ENCODE data around the gene PRKG1.

Gene PRKG1

DNA sequence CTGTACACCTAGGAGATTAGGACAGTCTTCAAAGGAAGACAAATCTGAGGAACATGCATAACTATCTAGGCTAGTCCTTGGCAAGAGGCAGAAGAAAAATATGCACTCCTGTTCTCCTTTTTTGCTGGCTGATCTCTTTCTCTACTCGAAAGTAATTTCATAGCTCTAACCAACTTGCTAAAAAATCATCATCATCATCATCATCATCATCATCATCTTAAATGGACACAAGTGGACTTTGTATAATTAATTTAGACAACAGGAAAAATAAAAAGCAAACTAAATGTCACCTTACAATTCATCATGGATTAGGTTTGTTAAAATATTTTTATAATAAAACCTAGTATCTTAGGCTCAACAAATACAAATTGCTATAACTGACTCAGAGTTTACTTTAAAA is 1192.6 kb downstream of the PRKG1 start:
- TF ChIP-seq FOXP2 (optimal IDR thresholded peaks at IDR 0.05; ENCODE audit: borderline replicate concordance, extremely low read depth, extremely low read length, insufficient read depth): no peak
- TF ChIP-seq SIN3A (IDR thresholded peaks at IDR 0.05; ENCODE audit: borderline replicate concordance, insufficient read depth, low read length): no peak
- TF ChIP-seq POLR2AphosphoS5 (IDR thresholded peaks at IDR 0.05; ENCODE audit: low read depth, low read length): no peak
- TF ChIP-seq, protein P1, sequence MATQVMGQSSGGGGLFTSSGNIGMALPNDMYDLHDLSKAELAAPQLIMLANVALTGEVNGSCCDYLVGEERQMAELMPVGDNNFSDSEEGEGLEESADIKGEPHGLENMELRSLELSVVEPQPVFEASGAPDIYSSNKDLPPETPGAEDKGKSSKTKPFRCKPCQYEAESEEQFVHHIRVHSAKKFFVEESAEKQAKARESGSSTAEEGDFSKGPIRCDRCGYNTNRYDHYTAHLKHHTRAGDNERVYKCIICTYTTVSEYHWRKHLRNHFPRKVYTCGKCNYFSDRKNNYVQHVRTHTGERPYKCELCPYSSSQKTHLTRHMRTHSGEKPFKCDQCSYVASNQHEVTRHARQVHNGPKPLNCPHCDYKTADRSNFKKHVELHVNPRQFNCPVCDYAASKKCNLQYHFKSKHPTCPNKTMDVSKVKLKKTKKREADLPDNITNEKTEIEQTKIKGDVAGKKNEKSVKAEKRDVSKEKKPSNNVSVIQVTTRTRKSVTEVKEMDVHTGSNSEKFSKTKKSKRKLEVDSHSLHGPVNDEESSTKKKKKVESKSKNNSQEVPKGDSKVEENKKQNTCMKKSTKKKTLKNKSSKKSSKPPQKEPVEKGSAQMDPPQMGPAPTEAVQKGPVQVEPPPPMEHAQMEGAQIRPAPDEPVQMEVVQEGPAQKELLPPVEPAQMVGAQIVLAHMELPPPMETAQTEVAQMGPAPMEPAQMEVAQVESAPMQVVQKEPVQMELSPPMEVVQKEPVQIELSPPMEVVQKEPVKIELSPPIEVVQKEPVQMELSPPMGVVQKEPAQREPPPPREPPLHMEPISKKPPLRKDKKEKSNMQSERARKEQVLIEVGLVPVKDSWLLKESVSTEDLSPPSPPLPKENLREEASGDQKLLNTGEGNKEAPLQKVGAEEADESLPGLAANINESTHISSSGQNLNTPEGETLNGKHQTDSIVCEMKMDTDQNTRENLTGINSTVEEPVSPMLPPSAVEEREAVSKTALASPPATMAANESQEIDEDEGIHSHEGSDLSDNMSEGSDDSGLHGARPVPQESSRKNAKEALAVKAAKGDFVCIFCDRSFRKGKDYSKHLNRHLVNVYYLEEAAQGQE (IDR thresholded peaks at IDR 0.05; ENCODE audit: insufficient read depth in 1 of 2, low read depth in 2 of 2, low read length in 2 of 2): no peak
- TF ChIP-seq TAF1 (IDR thresholded peaks at IDR 0.05; ENCODE audit: borderline replicate concordance, insufficient read depth, low read length): no peak

DNA sequence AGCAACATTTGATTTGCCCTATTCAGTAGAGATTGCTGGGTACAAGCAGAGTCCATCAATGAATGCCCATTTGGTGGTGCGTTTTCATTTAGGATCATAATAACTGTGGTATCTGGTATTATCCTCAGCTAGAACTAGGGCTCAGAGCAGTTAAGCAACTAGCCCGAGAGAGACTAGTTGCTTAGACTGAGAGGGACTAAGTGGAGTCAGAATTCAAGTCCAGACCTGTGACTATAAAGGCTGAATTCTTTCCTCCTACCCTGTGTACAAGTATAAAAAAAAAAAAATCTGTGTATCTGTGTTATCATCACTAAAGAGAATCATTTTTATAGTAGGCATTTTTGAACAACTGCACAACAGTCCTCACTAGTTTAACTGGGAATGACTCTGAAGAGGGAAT is 1194.5 kb downstream of the PRKG1 start:
- TF ChIP-seq, protein P1 (IDR thresholded peaks at IDR 0.05; ENCODE audit: insufficient read depth in 1 of 2, low read depth in 2 of 2, low read length in 2 of 2): no peak
- TF ChIP-seq SIN3A (IDR thresholded peaks at IDR 0.05; ENCODE audit: borderline replicate concordance, insufficient read depth, low read length) (no peak), FOXP2 (optimal IDR thresholded peaks at IDR 0.05; ENCODE audit: borderline replicate concordance, extremely low read depth, extremely low read length, insufficient read depth) (no peak), TAF1 (IDR thresholded peaks at IDR 0.05; ENCODE audit: borderline replicate concordance, insufficient read depth, low read length) (no peak), POLR2AphosphoS5 (IDR thresholded peaks at IDR 0.05; ENCODE audit: low read depth, low read length) (no peak)

DNA sequence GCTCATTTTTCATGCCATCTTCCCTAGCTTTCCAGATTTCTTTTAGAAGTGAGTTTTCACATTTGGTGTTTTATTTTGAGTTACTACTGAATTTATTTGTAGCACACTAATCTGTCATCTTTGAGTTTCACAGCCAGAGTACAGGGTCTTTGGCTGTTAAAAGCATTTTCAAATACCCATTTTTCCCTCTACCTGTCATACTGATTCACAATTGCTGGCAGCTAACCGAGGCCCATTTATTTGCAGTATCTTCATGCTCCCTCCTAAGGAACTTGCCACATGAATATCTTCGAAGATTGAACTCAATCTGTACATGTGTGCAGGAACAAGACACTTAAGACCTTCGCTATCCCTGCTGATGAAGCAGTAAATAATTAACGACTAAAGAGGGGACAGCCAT is 1194.9 kb downstream of the PRKG1 start:
- TF ChIP-seq SIN3A (IDR thresholded peaks at IDR 0.05; ENCODE audit: borderline replicate concordance, insufficient read depth, low read length): no peak
- no peak for TF ChIP-seq TAF1 (IDR thresholded peaks at IDR 0.05; ENCODE audit: borderline replicate concordance, insufficient read depth, low read length)

DNA sequence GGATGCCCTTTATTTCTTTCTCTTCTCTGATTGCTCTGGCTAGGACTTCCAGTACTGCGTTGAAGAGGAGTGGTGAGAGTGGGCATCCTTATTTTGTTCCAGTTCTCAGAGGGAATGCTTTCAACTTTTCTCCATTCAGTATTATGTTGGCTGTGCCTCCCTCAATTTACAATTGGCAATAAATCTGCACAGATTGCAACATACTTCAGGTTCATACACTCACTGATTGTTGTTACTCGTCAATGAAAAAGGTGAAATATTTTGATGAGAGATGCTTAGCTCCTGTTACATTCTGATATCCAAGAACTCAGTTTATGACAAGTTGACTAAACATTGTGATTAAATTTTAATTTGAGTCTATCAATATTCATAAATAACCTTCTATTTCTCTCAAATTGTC is 1201.9 kb downstream of the PRKG1 start:
- TF ChIP-seq POLR2AphosphoS5 (IDR thresholded peaks at IDR 0.05; ENCODE audit: low read depth, low read length) (no peak), TAF1 (IDR thresholded peaks at IDR 0.05; ENCODE audit: borderline replicate concordance, insufficient read depth, low read length) (no peak), SIN3A (IDR thresholded peaks at IDR 0.05; ENCODE audit: borderline replicate concordance, insufficient read depth, low read length) (no peak), FOXP2 (optimal IDR thresholded peaks at IDR 0.05; ENCODE audit: borderline replicate concordance, extremely low read depth, extremely low read length, insufficient read depth) (no peak)
- TF ChIP-seq, protein P1 (IDR thresholded peaks at IDR 0.05; ENCODE audit: insufficient read depth in 1 of 2, low read depth in 2 of 2, low read length in 2 of 2): no peak

DNA sequence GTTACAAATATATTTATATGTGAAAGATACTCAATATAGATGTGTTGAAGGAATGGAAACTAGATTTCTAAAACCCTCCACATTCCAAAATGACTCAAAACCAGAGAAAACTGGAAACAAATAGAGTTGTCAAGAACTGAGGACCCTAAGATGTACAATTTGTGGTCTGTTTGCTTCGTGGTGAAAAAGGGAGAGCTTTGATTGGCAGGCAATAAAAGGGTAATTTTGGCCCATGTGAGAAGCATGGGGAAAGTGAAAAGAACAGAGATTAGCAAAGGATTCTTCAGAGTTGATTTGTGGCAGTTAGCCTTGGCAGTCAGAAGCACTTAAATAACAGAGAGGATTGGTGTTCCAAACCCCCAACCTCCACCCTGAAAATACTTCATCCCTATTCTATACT is 1202.7 kb downstream of the PRKG1 start:
- TF ChIP-seq TAF1 (IDR thresholded peaks at IDR 0.05; ENCODE audit: borderline replicate concordance, insufficient read depth, low read length) (no peak), POLR2AphosphoS5 (IDR thresholded peaks at IDR 0.05; ENCODE audit: low read depth, low read length) (no peak)

DNA sequence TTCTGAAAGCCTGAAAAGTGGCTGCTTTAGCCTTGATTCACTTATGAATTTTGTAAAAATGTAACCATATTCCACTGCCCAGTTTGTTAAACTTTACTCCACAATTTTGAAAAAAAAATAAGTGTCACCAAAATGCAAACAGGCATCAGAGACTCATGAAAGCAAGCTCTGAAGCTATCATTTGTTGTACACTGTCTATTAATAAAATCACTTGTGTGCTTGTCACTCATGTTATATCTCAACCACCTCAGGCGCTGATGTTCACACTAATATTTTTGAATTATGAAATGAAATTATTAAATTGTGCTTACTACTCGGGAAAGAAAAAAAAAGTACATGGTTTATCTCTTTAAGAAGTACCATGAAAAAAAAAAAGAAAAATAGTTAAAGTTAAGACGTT is 1205.3 kb downstream of the PRKG1 start:
- no peak for TF ChIP-seq FOXP2 (optimal IDR thresholded peaks at IDR 0.05; ENCODE audit: borderline replicate concordance, extremely low read depth, extremely low read length, insufficient read depth)
- no peak for TF ChIP-seq TAF1 (IDR thresholded peaks at IDR 0.05; ENCODE audit: borderline replicate concordance, insufficient read depth, low read length)
- no peak for TF ChIP-seq SIN3A (IDR thresholded peaks at IDR 0.05; ENCODE audit: borderline replicate concordance, insufficient read depth, low read length)

DNA sequence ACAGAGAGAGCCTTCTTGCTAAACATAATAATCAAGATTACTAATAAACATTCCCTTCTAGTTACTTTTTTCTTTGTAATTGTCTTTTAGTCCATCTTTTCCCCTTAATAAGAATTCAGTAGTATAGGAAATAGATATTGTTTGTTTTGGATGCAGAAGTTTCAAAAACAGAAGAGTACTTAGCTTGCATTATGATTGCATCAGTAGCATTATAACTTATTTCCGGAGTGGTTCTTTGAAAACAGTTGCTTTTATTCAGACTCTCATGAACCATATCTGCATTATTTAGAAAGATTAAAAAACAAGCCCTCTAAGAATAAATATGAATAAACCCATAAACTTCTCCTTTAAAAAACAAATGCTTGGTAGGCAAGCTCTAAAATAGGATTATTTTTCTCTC is 1205.8 kb downstream of the PRKG1 start:
- no peak for TF ChIP-seq POLR2AphosphoS5 (IDR thresholded peaks at IDR 0.05; ENCODE audit: low read depth, low read length)
- TF ChIP-seq FOXP2 (optimal IDR thresholded peaks at IDR 0.05; ENCODE audit: borderline replicate concordance, extremely low read depth, extremely low read length, insufficient read depth): no peak
- TF ChIP-seq, protein P1 (IDR thresholded peaks at IDR 0.05; ENCODE audit: insufficient read depth in 1 of 2, low read depth in 2 of 2, low read length in 2 of 2): no peak
- no peak for TF ChIP-seq SIN3A (IDR thresholded peaks at IDR 0.05; ENCODE audit: borderline replicate concordance, insufficient read depth, low read length)
- TF ChIP-seq TAF1 (IDR thresholded peaks at IDR 0.05; ENCODE audit: borderline replicate concordance, insufficient read depth, low read length): no peak
